ENCODE results near the gene TECTB.
"Not testable (repeated sequence)": the region's sequence is repeated elsewhere in the genome, so short reads cannot be mapped to it uniquely, and the experiment has no call there.

Gene TECTB

GRCh38 chr10:112283100-112283499 is at the start of gene TECTB:
TSS of gene TECTB (plus strand) at chr10:112283400. CDS start at chr10:112283735, 335 bp downstream.
- no peak within 1 kb of the TSS for H3K4me3 ChIP-seq (ENCODE audit: low read length)
- no peak for TF ChIP-seq ZNF274 (IDR thresholded peaks at IDR 0.05; ENCODE audit: low read depth, low read length)

- TF ChIP-seq ZNF274 (IDR thresholded peaks at IDR 0.05; ENCODE audit: low read depth, low read length): no peak
Observed at GRCh38 chr10:112235141-112235540, 48.1 kb upstream of the TECTB start.

GRCh38 chr10:112235920-112236319 is 47.3 kb upstream of the TECTB start:
- no peak for TF ChIP-seq ZNF274 (IDR thresholded peaks at IDR 0.05; ENCODE audit: low read depth, low read length)
- H3K4me3 ChIP-seq (ENCODE audit: low read length): no peak overlapping the region

More at GRCh38 chr10:112235141-112235540, 48.1 kb upstream of the TECTB start:
- H3K4me3 ChIP-seq (ENCODE audit: low read length): no peak overlapping the region

- TF ChIP-seq ZNF274 (IDR thresholded peaks at IDR 0.05; ENCODE audit: low read depth, low read length): no peak
Observed at GRCh38 chr10:112236486-112236885, 46.7 kb upstream of the TECTB start.

GRCh38 chr10:112239347-112239746 is 43.9 kb upstream of the TECTB start:
- no peak for TF ChIP-seq ZNF274 (IDR thresholded peaks at IDR 0.05; ENCODE audit: low read depth, low read length)
- H3K4me3 ChIP-seq (ENCODE audit: low read length): no peak overlapping the region

More at GRCh38 chr10:112236486-112236885, 46.7 kb upstream of the TECTB start:
- no peak overlapping the region for H3K4me3 ChIP-seq (ENCODE audit: low read length)

- H3K4me3 ChIP-seq (ENCODE audit: low read length): no peak overlapping the region
- TF ChIP-seq ZNF274 (IDR thresholded peaks at IDR 0.05; ENCODE audit: low read depth, low read length): no peak
Observed at GRCh38 chr10:112240441-112240840, 42.8 kb upstream of the TECTB start.

- no peak for TF ChIP-seq ZNF274 (IDR thresholded peaks at IDR 0.05; ENCODE audit: low read depth, low read length)
- no peak overlapping the region for H3K4me3 ChIP-seq (ENCODE audit: low read length)
Observed at GRCh38 chr10:112241651-112242341, 41.4 kb upstream of the TECTB start.

GRCh38 chr10:112242769-112243168 is 40.4 kb upstream of the TECTB start:
- no peak for TF ChIP-seq ZNF274 (IDR thresholded peaks at IDR 0.05; ENCODE audit: low read depth, low read length)
- no peak overlapping the region for H3K4me3 ChIP-seq (ENCODE audit: low read length)

- TF ChIP-seq ZNF274 (IDR thresholded peaks at IDR 0.05; ENCODE audit: low read depth, low read length): no peak
- no peak overlapping the region for H3K4me3 ChIP-seq (ENCODE audit: low read length)
Observed at GRCh38 chr10:112243713-112244112, 39.5 kb upstream of the TECTB start.

GRCh38 chr10:112244197-112244596 is 39.0 kb upstream of the TECTB start:
- TF ChIP-seq ZNF274 (IDR thresholded peaks at IDR 0.05; ENCODE audit: low read depth, low read length): no peak
- H3K4me3 ChIP-seq (ENCODE audit: low read length): no peak overlapping the region

- no peak for TF ChIP-seq ZNF274 (IDR thresholded peaks at IDR 0.05; ENCODE audit: low read depth, low read length)
- no peak overlapping the region for H3K4me3 ChIP-seq (ENCODE audit: low read length)
Observed at GRCh38 chr10:112247791-112248190, 35.4 kb upstream of the TECTB start.

GRCh38 chr10:112248584-112249295 is 34.5 kb upstream of the TECTB start:
- TF ChIP-seq ZNF274 (IDR thresholded peaks at IDR 0.05; ENCODE audit: low read depth, low read length): no peak
- H3K4me3 ChIP-seq (ENCODE audit: low read length): no peak overlapping the region

GRCh38 chr10:112249722-112250121 is 33.5 kb upstream of the TECTB start:
- H3K4me3 ChIP-seq (ENCODE audit: low read length): no peak overlapping the region
- TF ChIP-seq ZNF274 (IDR thresholded peaks at IDR 0.05; ENCODE audit: low read depth, low read length): no peak

- TF ChIP-seq ZNF274 (IDR thresholded peaks at IDR 0.05; ENCODE audit: low read depth, low read length): no peak
- no peak overlapping the region for H3K4me3 ChIP-seq (ENCODE audit: low read length)
Observed at GRCh38 chr10:112250555-112250954, 32.6 kb upstream of the TECTB start.

- H3K4me3 ChIP-seq (ENCODE audit: low read length): not testable (repeated sequence)
Observed at GRCh38 chr10:112251238-112251637, 32.0 kb upstream of the TECTB start.

Measured in GM08714 (cell line).